ENCODE data around the gene SLC2A3.

DNA sequence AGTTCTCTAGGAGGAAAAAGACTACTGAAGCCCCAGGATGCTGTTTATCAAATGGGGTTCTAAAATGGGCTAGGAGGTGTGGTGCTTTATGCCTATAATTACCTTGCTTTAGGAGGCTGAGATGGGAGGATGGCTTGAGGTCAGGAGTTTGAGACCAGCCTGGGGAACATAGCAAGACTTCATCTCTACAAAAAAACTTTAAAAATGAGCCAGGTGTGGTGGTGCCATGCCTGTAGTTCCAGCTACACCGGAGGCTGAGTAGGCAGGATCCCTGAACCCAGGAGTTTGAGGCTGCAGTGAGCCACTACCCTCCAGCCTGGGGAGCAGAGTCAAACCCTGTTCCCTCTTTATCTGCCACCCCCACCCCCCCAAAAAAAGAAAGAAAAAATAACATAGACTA lies 23.3 kb upstream of the SLC2A3 start:
- TF ChIP-seq, protein P1, sequence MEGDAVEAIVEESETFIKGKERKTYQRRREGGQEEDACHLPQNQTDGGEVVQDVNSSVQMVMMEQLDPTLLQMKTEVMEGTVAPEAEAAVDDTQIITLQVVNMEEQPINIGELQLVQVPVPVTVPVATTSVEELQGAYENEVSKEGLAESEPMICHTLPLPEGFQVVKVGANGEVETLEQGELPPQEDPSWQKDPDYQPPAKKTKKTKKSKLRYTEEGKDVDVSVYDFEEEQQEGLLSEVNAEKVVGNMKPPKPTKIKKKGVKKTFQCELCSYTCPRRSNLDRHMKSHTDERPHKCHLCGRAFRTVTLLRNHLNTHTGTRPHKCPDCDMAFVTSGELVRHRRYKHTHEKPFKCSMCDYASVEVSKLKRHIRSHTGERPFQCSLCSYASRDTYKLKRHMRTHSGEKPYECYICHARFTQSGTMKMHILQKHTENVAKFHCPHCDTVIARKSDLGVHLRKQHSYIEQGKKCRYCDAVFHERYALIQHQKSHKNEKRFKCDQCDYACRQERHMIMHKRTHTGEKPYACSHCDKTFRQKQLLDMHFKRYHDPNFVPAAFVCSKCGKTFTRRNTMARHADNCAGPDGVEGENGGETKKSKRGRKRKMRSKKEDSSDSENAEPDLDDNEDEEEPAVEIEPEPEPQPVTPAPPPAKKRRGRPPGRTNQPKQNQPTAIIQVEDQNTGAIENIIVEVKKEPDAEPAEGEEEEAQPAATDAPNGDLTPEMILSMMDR (IDR thresholded peaks at IDR 0.05), result no peak
- TF ChIP-seq POLR2A (IDR thresholded peaks at IDR 0.05), result no peak
